Measurements from ENCODE around the gene ATP1B2.

Gene ATP1B2

GRCh38 chr17:7654832-7655540 is 4.3 kb downstream of the ATP1B2 start:
- no peak overlapping the region for H3K4me3 ChIP-seq (ENCODE audit: low read length)
- no peaks in the 10 kb centered on the region for H4K20me1 ChIP-seq (ENCODE audit: control insufficient read depth, insufficient read depth, low read depth, low read length)
- H3K27me3 ChIP-seq (ENCODE audit: control insufficient read depth, low read length) = peaks cover 55% of the 10 kb centered on the region
- H3K9me3 ChIP-seq (ENCODE audit: control insufficient read depth, insufficient read depth, low read length) = no peaks in the 10 kb centered on the region
- TF ChIP-seq EZH2phosphoT487 (IDR thresholded peaks at IDR 0.05; ENCODE audit: borderline replicate concordance, low read length) (no peak), CTCF (IDR thresholded peaks at IDR 0.05; ENCODE audit: low read depth, low read length, poor library complexity, severe bottlenecking) (no peak)
- H3K4me2 ChIP-seq (ENCODE audit: low read length) = no peak overlapping the region
- no peaks in the 10 kb centered on the region for H3K79me2 ChIP-seq (ENCODE audit: control insufficient read depth, low read length)
- no peaks in the 10 kb centered on the region for H3K9me2 ChIP-seq (replicated peaks; ENCODE audit: control insufficient read depth, low read length)
- no peaks in the 10 kb centered on the region for H3K36me3 ChIP-seq (ENCODE audit: control insufficient read depth, low read length)
- H3F3A ChIP-seq (ENCODE audit: control insufficient read depth, insufficient read depth) = no peaks in the 10 kb centered on the region
- no peak overlapping the region for H3K27ac ChIP-seq (ENCODE audit: low read depth, low read length)
- H3K4me1 ChIP-seq (ENCODE audit: control insufficient read depth, low read length) = peaks cover 14% of the 10 kb centered on the region

- Histone ChIP-seq H3K4me2 (ENCODE audit: low read length) (no peak overlapping the region), H3K36me3 (ENCODE audit: control insufficient read depth, low read length) (no peaks in the 10 kb centered on the region), H4K20me1 (ENCODE audit: control insufficient read depth, insufficient read depth, low read depth, low read length) (no peaks in the 10 kb centered on the region), H3K4me1 (ENCODE audit: control insufficient read depth, low read length) (peaks cover 9% of the 10 kb centered on the region), H3K9me2 (replicated peaks; ENCODE audit: control insufficient read depth, low read length) (no peaks in the 10 kb centered on the region), H3F3A (ENCODE audit: control insufficient read depth, insufficient read depth) (no peaks in the 10 kb centered on the region), H3K79me2 (ENCODE audit: control insufficient read depth, low read length) (no peaks in the 10 kb centered on the region), H3K27ac (ENCODE audit: low read depth, low read length) (no peak overlapping the region), H3K9me3 (ENCODE audit: control insufficient read depth, insufficient read depth, low read length) (no peaks in the 10 kb centered on the region), H3K27me3 (ENCODE audit: control insufficient read depth, low read length) (peaks cover 50% of the 10 kb centered on the region), H3K4me3 (ENCODE audit: low read length) (no peak overlapping the region)
- TF ChIP-seq EZH2phosphoT487 (IDR thresholded peaks at IDR 0.05; ENCODE audit: borderline replicate concordance, low read length) = no peak
- no peak for TF ChIP-seq CTCF (IDR thresholded peaks at IDR 0.05; ENCODE audit: low read depth, low read length, poor library complexity, severe bottlenecking)
Measured at GRCh38 chr17:7655541-7655840, 4.8 kb downstream of the ATP1B2 start.

GRCh38 chr17:7656958-7657609 is 6.4 kb downstream of the ATP1B2 start:
- H3K27ac ChIP-seq (ENCODE audit: low read depth, low read length) = no peak overlapping the region
- H3F3A ChIP-seq (ENCODE audit: control insufficient read depth, insufficient read depth) = no peaks in the 10 kb centered on the region
- no peaks in the 10 kb centered on the region for H3K9me2 ChIP-seq (replicated peaks; ENCODE audit: control insufficient read depth, low read length)
- no peaks in the 10 kb centered on the region for H3K4me1 ChIP-seq (ENCODE audit: control insufficient read depth, low read length)
- no peaks in the 10 kb centered on the region for H3K79me2 ChIP-seq (ENCODE audit: control insufficient read depth, low read length)
- H3K9me3 ChIP-seq (ENCODE audit: control insufficient read depth, insufficient read depth, low read length) = no peaks in the 10 kb centered on the region
- no peaks in the 10 kb centered on the region for H4K20me1 ChIP-seq (ENCODE audit: control insufficient read depth, insufficient read depth, low read depth, low read length)
- no peak overlapping the region for H3K4me3 ChIP-seq (ENCODE audit: low read length)
- no peak for TF ChIP-seq EZH2phosphoT487 (IDR thresholded peaks at IDR 0.05; ENCODE audit: borderline replicate concordance, low read length)
- no peak overlapping the region for H3K4me2 ChIP-seq (ENCODE audit: low read length)
- peaks cover 36% of the 10 kb centered on the region for H3K27me3 ChIP-seq (ENCODE audit: control insufficient read depth, low read length)
- H3K36me3 ChIP-seq (ENCODE audit: control insufficient read depth, low read length) = no peaks in the 10 kb centered on the region
